ENCODE results near the gene TSFM.

- peak; percentile 42 for TF ChIP-seq EZH2 (IDR thresholded peaks at IDR 0.05; ENCODE audit: insufficient read depth, poor library complexity, severe bottlenecking)
- TF ChIP-seq EZH2phosphoT487 (IDR thresholded peaks at IDR 0.05; ENCODE audit: insufficient read depth, low read depth), result peak; percentile 79; the same call in 1 of the 2 replicates
These were observed 26.9 kb upstream of the TSFM start for GRCh38 chr12:57755454-57756372.

Measured in GM23248 (cell line).